H1 (cell line): ENCODE data around the gene THADA. TPM values are rescaled to one million over a fixed set of nuclear protein-coding genes. Genes with fewer than 3 reads are reported as not detected.

Experiments used
- CTCF ChIA-PET: fragments of 300-600 bp; sonication (Branson Sonifier 250); formaldehyde crosslinking; loops from one replicate; lab custom pipeline; 2021; ENCODE audit not compliant: partially characterized antibody; lab: Charles Lee
- POLR2A ChIA-PET: fragments of 300-600 bp; sonication (Branson Sonifier 250); formaldehyde crosslinking; loops from one replicate; lab custom pipeline; 2021; ENCODE audit warnings: inconsistent platforms; ENCODE audit not compliant: partially characterized antibody; lab: Charles Lee
- DNase-seq, 2 experiments: peaks; one replicate each; pipeline versions ENCODE4 v3.0.0 to v3.0.0-alpha.2; 2010 to 2022; ENCODE audit warnings: low spot score in 2 of 2, low read depth in 1 of 2, mixed read lengths in 1 of 2
- FAIRE-seq: peaks from 2 replicates; lab custom pipeline; 2011; peaks lifted over from hg19 to GRCh38; lab: Jason Lieb, UNC
- H2AFZ ChIP-seq: 2 replicates; pipeline ENCODE4 v1.8.1; 2012; ENCODE audit warnings: low read length, inconsistent platforms
- H2AK5ac ChIP-seq: 2 replicates; pipeline ENCODE4 v1.6.1; 2013; ENCODE audit warnings: low read depth, low read length
- H2BK120ac ChIP-seq: replicated peaks from 2 replicates; pipeline ENCODE3; 2013; ENCODE audit warnings: low read depth, low read length, inconsistent platforms
- H2BK12ac ChIP-seq: 2 replicates; pipeline ENCODE4 v1.6.1; 2013; ENCODE audit warnings: low read depth, low read length
- H2BK15ac ChIP-seq: 2 replicates; pipeline ENCODE4 v1.6.1; 2013; ENCODE audit warnings: low read length
- H2BK20ac ChIP-seq: 2 replicates; pipeline ENCODE4 v1.6.1; 2013; ENCODE audit warnings: low read length
- H2BK5ac ChIP-seq: 2 replicates; pipeline ENCODE4 v1.6.1; 2013; ENCODE audit warnings: low read depth, low read length
- H3K14ac ChIP-seq: 2 replicates; pipeline ENCODE4 v1.6.1; 2013; ENCODE audit warnings: inconsistent platforms; ENCODE audit not compliant: insufficient read length
- H3K18ac ChIP-seq: 2 replicates; pipeline ENCODE4 v1.6.1; 2013; ENCODE audit warnings: low read length; ENCODE audit errors: extremely low read depth
- H3K23ac ChIP-seq: 2 replicates; pipeline ENCODE4 v1.6.1; 2013; ENCODE audit warnings: inconsistent platforms; ENCODE audit not compliant: insufficient read length
- H3K23me2 ChIP-seq: 2 replicates; pipeline ENCODE4 v1.6.1; 2013; ENCODE audit warnings: low read depth, low read length
- H3K27ac ChIP-seq: 2 replicates; pipeline ENCODE4 v1.6.1; 2011; ENCODE audit warnings: low read depth, low read length, inconsistent platforms
- H3K27me3 ChIP-seq, 4 experiments: replicated peaks in 1 of 4; 1 replicate in 1 of 4; 2 replicates in 3 of 4; pipeline versions ENCODE4 v1.6.1 to v1.8.1; 2011 to 2013; ENCODE audit warnings: low read length in 3 of 4, mild to moderate bottlenecking in 3 of 4, inconsistent platforms in 2 of 4, mixed read lengths in 2 of 4, moderate library complexity in 1 of 4; ENCODE audit not compliant: control insufficient read depth in 3 of 4, insufficient read depth in 3 of 4; ENCODE audit errors: extremely low read depth in 1 of 4
- H3K36me3 ChIP-seq, 4 experiments: 2 replicates each; pipeline versions ENCODE4 v1.6.1 to v1.8.1; 2011 to 2013; ENCODE audit warnings: mild to moderate bottlenecking in 4 of 4, low read length in 3 of 4, moderate library complexity in 2 of 4, control low read depth in 1 of 4, inconsistent platforms in 1 of 4; ENCODE audit not compliant: insufficient read depth in 4 of 4, control insufficient read depth in 2 of 4
- H3K4ac ChIP-seq: replicated peaks from 2 replicates; pipeline ENCODE3; 2013; ENCODE audit warnings: low read length, low read depth, mixed read lengths, inconsistent platforms; ENCODE audit not compliant: insufficient read length
- H3K4me1 ChIP-seq, 4 experiments: replicated peaks in 1 of 4; 1 replicate in 1 of 4; 2 replicates in 3 of 4; pipeline versions ENCODE4 v1.6.1 to v1.8.1; 2011 to 2013; ENCODE audit warnings: low read length in 3 of 4, inconsistent platforms in 2 of 4, mixed read lengths in 1 of 4; ENCODE audit not compliant: insufficient read depth in 4 of 4, control insufficient read depth in 3 of 4
- H3K4me2 ChIP-seq, 2 experiments: 2 replicates each; pipeline versions ENCODE4 v1.6.1 to v1.8.1; 2011 to 2013; ENCODE audit warnings: low read depth in 2 of 2, low read length in 2 of 2, control low read depth in 1 of 2, inconsistent platforms in 1 of 2, mild to moderate bottlenecking in 1 of 2; ENCODE audit not compliant: insufficient read depth in 1 of 2
- H3K4me3 ChIP-seq, 4 experiments: fragments of 200-600, 300-600 bp in 1 of 4; sonication (generic), shearing (Covaris generic), sonication (Bioruptor Twin) in 1 of 4; 2 replicates each; pipeline versions ENCODE4 v1.5.1 to v1.8.1; 2011 to 2016; ENCODE audit warnings: low read length in 4 of 4, low read depth in 3 of 4, control low read depth in 2 of 4, inconsistent platforms in 2 of 4, mild to moderate bottlenecking in 2 of 4, mixed read lengths in 1 of 4, moderate library complexity in 1 of 4; ENCODE audit not compliant: insufficient read depth in 2 of 4; ENCODE audit errors: extremely low read depth in 1 of 4
- H3K56ac ChIP-seq: replicated peaks from 2 replicates; pipeline ENCODE3; 2013; ENCODE audit warnings: low read depth, mild to moderate bottlenecking, mixed read lengths, low read length, inconsistent platforms; ENCODE audit not compliant: insufficient read length
- H3K79me1 ChIP-seq: 2 replicates; pipeline ENCODE4 v1.6.1; 2013; ENCODE audit warnings: low read depth, low read length, control low read depth
- H3K79me2 ChIP-seq, 2 experiments: 2 replicates each; pipeline versions ENCODE4 v1.6.1 to v1.8.1; 2012 to 2013; ENCODE audit warnings: low read length in 2 of 2, mild to moderate bottlenecking in 2 of 2, inconsistent platforms in 1 of 2; ENCODE audit not compliant: insufficient read depth in 2 of 2, control insufficient read depth in 1 of 2
- H3K9ac ChIP-seq, 4 experiments: replicated peaks in 1 of 4; 1 replicate in 1 of 4; 2 replicates in 3 of 4; pipeline versions ENCODE4 v1.6.1 to v1.8.1; 2011 to 2013; ENCODE audit warnings: low read depth in 3 of 4, low read length in 3 of 4, control low read depth in 2 of 4, mild to moderate bottlenecking in 2 of 4, moderate library complexity in 2 of 4, inconsistent platforms in 1 of 4; ENCODE audit errors: extremely low read depth in 1 of 4
- H3K9me3 ChIP-seq, 2 experiments: 2 replicates each; pipeline versions ENCODE4 v1.6.1 to v1.8.1; 2012 to 2013; ENCODE audit warnings: mild to moderate bottlenecking in 2 of 2, moderate library complexity in 2 of 2, control low read depth in 1 of 2, inconsistent platforms in 1 of 2, low read depth in 1 of 2, low read length in 1 of 2, mixed read lengths in 1 of 2; ENCODE audit not compliant: insufficient read depth in 2 of 2
- H4K20me1 ChIP-seq, 2 experiments: replicated peaks in 1 of 2; 2 replicates each; pipeline versions ENCODE3 to v1.8.1; 2011 to 2013; ENCODE audit warnings: inconsistent platforms in 2 of 2, low read length in 2 of 2, mild to moderate bottlenecking in 1 of 2; ENCODE audit not compliant: insufficient read depth in 2 of 2, control insufficient read depth in 1 of 2
- H4K5ac ChIP-seq: 2 replicates; pipeline ENCODE4 v1.6.1; 2013; ENCODE audit warnings: low read length, low read depth, mixed read lengths, inconsistent platforms; ENCODE audit not compliant: insufficient read length
- H4K8ac ChIP-seq: 2 replicates; pipeline ENCODE4 v1.8.0; 2013; ENCODE audit warnings: mild to moderate bottlenecking, moderate library complexity, low read length, inconsistent platforms; ENCODE audit not compliant: insufficient read depth; ENCODE audit errors: extremely low read depth
- H4K91ac ChIP-seq: replicated peaks from 2 replicates; pipeline ENCODE3; 2013; ENCODE audit warnings: low read length, mixed read lengths, inconsistent platforms; ENCODE audit not compliant: insufficient read length
- BACH1 ChIP-seq: IDR thresholded peaks from 2 replicates; pipeline ENCODE4 v1.6.1; 2012; ENCODE audit warnings: low read length, improper control_type of control experiment
- CBX5 ChIP-seq: fragments of 300-800, 300-1000 bp; sonication (generic); IDR thresholded peaks from 2 replicates; pipeline ENCODE4 v1.7.1; 2016; ENCODE audit warnings: antibody characterized with exemption, low read length, low read depth
- HDAC2 ChIP-seq, 2 experiments: fragments of 300-600 bp in 1 of 2; sonication (generic) in 1 of 2; IDR thresholded peaks; 2 replicates each; pipeline ENCODE4 v1.6.1; 2011 to 2012; ENCODE audit warnings: low read depth in 2 of 2, low read length in 2 of 2, mild to moderate bottlenecking in 2 of 2, moderate library complexity in 2 of 2, borderline replicate concordance in 1 of 2, inconsistent platforms in 1 of 2
- KDM4A ChIP-seq: IDR thresholded peaks from one replicate; pipeline ENCODE4 v1.7.1; 2012; ENCODE audit warnings: low read depth, mild to moderate bottlenecking, moderate library complexity, low read length, inconsistent platforms; ENCODE audit not compliant: severe bottlenecking
- TAF7 ChIP-seq: optimal IDR thresholded peaks from 2 replicates; pipeline ENCODE3; 2011; ENCODE audit warnings: low read depth, mild to moderate bottlenecking, inconsistent platforms, low read length, moderate library complexity, borderline replicate concordance
- WGBS, 2 experiments: shearing (Covaris generic) in 1 of 2; methylation state at CpG; one replicate each; pipeline versions ENCODE4 v1.1.6 to v1.1.7; 2013 to 2015; ENCODE audit warnings: low lambda C conversion rate in 2 of 2, mixed read lengths in 2 of 2, inconsistent platforms in 1 of 2, low coverage in 1 of 2, missing lambda C conversion rate in 1 of 2; ENCODE audit not compliant: insufficient replicate concordance in 2 of 2, insufficient coverage in 1 of 2, insufficient read length in 1 of 2; ENCODE audit errors: extremely low coverage in 1 of 2, missing lambda C conversion rate in 1 of 2; 5-methylcytosine and 5-hydroxymethylcytosine counted together
- polyA plus RNA-seq, 7 experiments: library from polyadenylated mRNA; depleted of rRNA in 3 of 7; stranded (reverse) in 5 of 7; unstranded in 2 of 7; fragments of >200 nt in 5 of 7; fragments of 200-250 nt in 2 of 7; gene quantifications; 1 replicate in 5 of 7; 2 replicates in 1 of 7; 4 replicates in 1 of 7; pipeline versions ENCODE4 v1.2.1 to v1.2.3, GENCODE V29; 2011 to 2013; ENCODE audit warnings: missing spikeins in 2 of 7, mixed read lengths in 2 of 7
- total RNA-seq: library from RNA; stranded (reverse); fragmentation: NEBNext Ultra II Directional; extraction: Animal tissue kit (Norgen Biotek cat#: 25700); gene quantifications from 2 replicates; pipeline ENCODE4 v1.2.1, GENCODE V29; 2021

Gene THADA
- total and polyA plus RNA-seq, 2 of the 8 experiments (the other 6 are each of a cell fraction or from before 2014, with no cell fraction given) = 22.4 to 26.8 TPM

DNA sequence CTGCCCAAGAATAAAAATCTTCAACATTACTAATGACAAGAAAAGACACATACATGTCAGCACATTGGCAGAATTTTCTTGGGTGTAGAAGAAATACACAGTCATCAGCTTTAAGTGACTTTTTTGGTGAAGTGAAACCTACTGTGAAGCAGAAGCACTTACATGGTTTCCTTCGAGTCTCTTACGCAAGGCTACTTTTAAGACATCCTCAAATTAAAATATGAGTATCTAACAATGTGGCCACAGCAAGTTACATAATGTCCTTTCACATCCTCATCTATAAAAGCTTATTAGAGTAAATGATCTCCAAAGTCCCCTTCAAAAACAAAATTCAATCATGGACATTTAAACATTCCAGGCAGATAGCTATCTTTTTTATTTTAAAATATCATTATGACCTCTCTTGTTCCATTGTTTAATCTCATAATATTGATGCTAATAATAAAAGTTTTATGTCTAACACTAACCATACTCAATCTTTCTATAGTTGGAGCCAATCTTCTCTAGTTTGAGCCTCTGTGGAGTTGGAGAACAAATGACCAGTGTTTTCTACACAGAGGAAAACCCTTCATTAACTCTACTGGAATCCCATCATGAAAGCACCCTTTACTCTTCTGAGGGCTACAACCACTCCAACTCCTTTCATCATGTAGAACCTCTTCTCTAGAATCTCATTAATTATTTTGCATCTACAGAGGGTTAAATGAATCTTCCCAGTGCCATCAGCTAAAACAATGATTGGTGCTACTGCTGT is 187.3 kb downstream of the THADA start:
- CTCF ChIA-PET = interaction anchor here (1.6 kb wide), 1 partner anchor 28 kb away, joined by 3 read pairs; no protein-coding TSS in a partner anchor
- no peak overlapping the region for H3K14ac ChIP-seq
- no peaks in the 10 kb centered on the region for H3K79me2 ChIP-seq
- no peak overlapping the region for H3K56ac ChIP-seq
- 88% methylated on average over 2 of the region's 2 CpGs; no CpG with 5 or more reads in 1 of the 2 experiments for WGBS, 2 experiments
- no peak for TF ChIP-seq TAF7
- TF ChIP-seq HDAC2 (IDR thresholded peaks at IDR 0.05; ENCODE audit: borderline replicate concordance in 1 of 2, low read depth in 2 of 2, low read length in 2 of 2) = no peak
- no peak for TF ChIP-seq CBX5
- no peak for TF ChIP-seq KDM4A
- TF ChIP-seq BACH1 = no peak
- no peaks in the 10 kb centered on the region for H3K27me3 ChIP-seq
- H2BK12ac ChIP-seq = no peak overlapping the region
- H3K9ac ChIP-seq = no peak overlapping the region
- no peak overlapping the region for H2BK20ac ChIP-seq
- no peak overlapping the region for H4K5ac ChIP-seq
- no peak overlapping the region for H2BK120ac ChIP-seq
- no peak for DNase-seq
- H4K8ac ChIP-seq = no peak overlapping the region
- no peak overlapping the region for H2AK5ac ChIP-seq
- no peak overlapping the region for H3K23ac ChIP-seq
- H2BK5ac ChIP-seq = no peak overlapping the region
- no peaks in the 10 kb centered on the region for H3K36me3 ChIP-seq
- no peak overlapping the region for H3K4me2 ChIP-seq
- no peaks in the 10 kb centered on the region for H3K79me1 ChIP-seq
- no peak overlapping the region for H2BK15ac ChIP-seq
- POLR2A ChIA-PET = interaction anchor here (0.6 kb wide), 1 partner anchor 190 kb away, joined by 3 read pairs; no protein-coding TSS in a partner anchor
- H3K9me3 ChIP-seq = no peaks in the 10 kb centered on the region
- no peak overlapping the region for H3K27ac ChIP-seq
- H3K18ac ChIP-seq = no peak overlapping the region
- no peak overlapping the region for H3K4me3 ChIP-seq
- no peak overlapping the region for H3K4ac ChIP-seq
- no peaks in the 10 kb centered on the region for H3K23me2 ChIP-seq
- no peak overlapping the region for H4K91ac ChIP-seq
- FAIRE-seq = no peak
- peaks cover 0 to 3% (median 0%) of the 10 kb centered on the region in 4 experiments; a peak in 3 of 7 replicates for H3K4me1 ChIP-seq
- H4K20me1 ChIP-seq = no peaks in the 10 kb centered on the region
- no peak overlapping the region for H2AFZ ChIP-seq
